ENCODE data around the gene SDHB. TPM values are rescaled to one million over a fixed set of nuclear protein-coding genes. Genes with fewer than 3 reads are reported as not detected.
A peak's percentile ranks its signal among the peaks of the same experiment; 100 is the strongest.

SDHB gene
- total and polyA plus RNA-seq, 2 of the 8 experiments (the other 6 are each of a cell fraction or from before 2014, with no cell fraction given), result 84.0 to 98.7 TPM

DNA sequence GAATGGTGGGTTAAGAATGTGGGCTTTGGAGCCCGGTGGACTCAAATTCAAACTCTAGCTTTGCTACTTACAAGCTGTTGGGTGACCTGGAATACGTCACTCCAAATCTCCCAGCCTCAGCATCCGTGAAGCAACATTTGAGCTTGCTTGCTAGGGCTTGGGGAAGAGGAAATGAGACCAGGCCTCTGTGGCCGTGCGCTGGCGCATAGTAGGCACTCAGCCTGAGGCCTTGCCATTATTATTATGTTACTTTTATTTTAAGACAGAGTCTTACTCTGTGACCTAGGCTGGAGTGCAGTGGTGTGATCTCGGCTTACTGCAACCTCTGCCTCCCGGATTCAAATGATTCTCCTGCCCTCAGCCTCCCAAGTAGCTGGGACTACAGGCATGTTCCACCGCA, 61.2 kb downstream of the SDHB start:
- H2BK15ac ChIP-seq (ENCODE audit: low read length), result no peak overlapping the region
- H3K14ac ChIP-seq (ENCODE audit: insufficient read length), result no peak overlapping the region
- no peaks in the 10 kb centered on the region for H3K27me3 ChIP-seq (replicated peaks in 1 of 4; ENCODE audit: control insufficient read depth in 3 of 4, extremely low read depth in 1 of 4, insufficient read depth in 3 of 4, low read length in 3 of 4)
- H3K4me1 ChIP-seq (replicated peaks in 1 of 4; ENCODE audit: control insufficient read depth in 3 of 4, insufficient read depth in 4 of 4, low read length in 3 of 4), result no peaks in the 10 kb centered on the region
- H3K27ac ChIP-seq (ENCODE audit: low read depth, low read length), result no peak overlapping the region
- H3K4me3 ChIP-seq (ENCODE audit: extremely low read depth in 1 of 4, insufficient read depth in 2 of 4, low read depth in 3 of 4, low read length in 4 of 4), result no peak overlapping the region
- H3K9ac ChIP-seq (replicated peaks in 1 of 4; ENCODE audit: extremely low read depth in 1 of 4, low read depth in 3 of 4, low read length in 3 of 4), result no peak overlapping the region
- H4K8ac ChIP-seq (ENCODE audit: extremely low read depth, insufficient read depth, low read length), result no peak overlapping the region; the same call in 1 of the 2 replicates
- H3K4ac ChIP-seq (replicated peaks; ENCODE audit: insufficient read length, low read depth, low read length), result no peak overlapping the region
- no peak overlapping the region for H2BK120ac ChIP-seq (replicated peaks; ENCODE audit: low read depth, low read length)
- H3K4me2 ChIP-seq (ENCODE audit: insufficient read depth in 1 of 2, low read depth in 2 of 2, low read length in 2 of 2), result no peak overlapping the region
- no peak overlapping the region for H2AK5ac ChIP-seq (ENCODE audit: low read depth, low read length)
- H4K20me1 ChIP-seq (replicated peaks in 1 of 2; ENCODE audit: control insufficient read depth in 1 of 2, insufficient read depth in 2 of 2, low read length in 2 of 2), result peaks cover 0 to 3% of the 10 kb centered on the region in 2 experiments
- no peak overlapping the region for H2AFZ ChIP-seq (ENCODE audit: low read length)
- H3K23me2 ChIP-seq (ENCODE audit: low read depth, low read length), result no peaks in the 10 kb centered on the region
- H3K9me3 ChIP-seq (ENCODE audit: insufficient read depth in 2 of 2, low read depth in 1 of 2, low read length in 1 of 2), result no peaks in the 10 kb centered on the region
- H3K18ac ChIP-seq (ENCODE audit: extremely low read depth, low read length), result no peak overlapping the region
- DNase-seq (ENCODE audit: low read depth in 1 of 2, low spot score in 2 of 2) (peak in 1 of 2 experiments; percentile 37), FAIRE-seq (no peak)
- H4K5ac ChIP-seq (ENCODE audit: insufficient read length, low read depth, low read length), result no peak overlapping the region
- H3K36me3 ChIP-seq (ENCODE audit: control insufficient read depth in 2 of 4, insufficient read depth in 4 of 4, low read length in 3 of 4), result peaks cover 2 to 11% (median 7%) of the 10 kb centered on the region in 4 experiments; a peak in 5 of 8 replicates
- ChIA-PET POLR2A (ENCODE audit: partially characterized antibody) (interaction anchor here (0.8 to 1.9 kb wide), 7 partner anchors 10 to 63 kb away, joined by 3 to 6 read pairs (median 3); no protein-coding TSS in a partner anchor), CTCF (ENCODE audit: partially characterized antibody) (interaction anchor here (0.6 to 1.6 kb wide), 8 partner anchors 10 to 289 kb away, joined by 3 to 5 read pairs (median 4); no protein-coding TSS in a partner anchor)
- no peak overlapping the region for H4K91ac ChIP-seq (replicated peaks; ENCODE audit: insufficient read length, low read length)
- no peak overlapping the region for H3K56ac ChIP-seq (replicated peaks; ENCODE audit: insufficient read length, low read depth, low read length)
- no peak overlapping the region for H3K23ac ChIP-seq (ENCODE audit: insufficient read length)
- 90% methylated on average over 9 of the region's 9 CpGs; no CpG with 5 or more reads in 1 of the 2 experiments for WGBS, 2 experiments (ENCODE audit: extremely low coverage in 1 of 2, insufficient coverage in 1 of 2, insufficient read length in 1 of 2, insufficient replicate concordance in 2 of 2, low coverage in 1 of 2, low lambda C conversion rate in 2 of 2, missing lambda C conversion rate in 1 of 2)
- H3K79me1 ChIP-seq (ENCODE audit: low read depth, low read length), result no peaks in the 10 kb centered on the region
- H2BK20ac ChIP-seq (ENCODE audit: low read length), result no peak overlapping the region
- H2BK5ac ChIP-seq (ENCODE audit: low read depth, low read length), result no peak overlapping the region
- no peak overlapping the region for H2BK12ac ChIP-seq (ENCODE audit: low read depth, low read length)
- H3K79me2 ChIP-seq (ENCODE audit: control insufficient read depth in 1 of 2, insufficient read depth in 2 of 2, low read length in 2 of 2), result no peaks in the 10 kb centered on the region
- TF ChIP-seq KDM1A (IDR thresholded peaks at IDR 0.05; ENCODE audit: borderline replicate concordance, low read length) (no peak), SIN3A (conservative IDR thresholded peaks at IDR 0.05 in 1 of 2, IDR thresholded peaks at IDR 0.05 in 1 of 2; ENCODE audit: low read depth in 1 of 2, low read length in 2 of 2) (no peak), POLR2A (IDR thresholded peaks at IDR 0.05; ENCODE audit: control extremely low read depth in 1 of 2, low read depth in 2 of 2, low read length in 2 of 2) (no peak), EGR1 (IDR thresholded peaks at IDR 0.05; ENCODE audit: borderline replicate concordance, low read depth, low read length) (no peak), TEAD4 (IDR thresholded peaks at IDR 0.05; ENCODE audit: low read depth, low read length) (no peak), HDAC2 (IDR thresholded peaks at IDR 0.05; ENCODE audit: borderline replicate concordance in 1 of 2, low read depth in 2 of 2, low read length in 2 of 2) (no peak), RNF2 (IDR thresholded peaks at IDR 0.05; ENCODE audit: borderline replicate concordance, low read depth, low read length, missing control alignments, poor library complexity, severe bottlenecking) (no peak), POLR2AphosphoS5 (IDR thresholded peaks at IDR 0.05; ENCODE audit: low read depth, low read length) (no peak)
